ENCODE measurements around the gene NKX6-2.
"Not testable (repeated sequence)": the region's sequence is repeated elsewhere in the genome, so short reads cannot be mapped to it uniquely, and the experiment has no call there.

The NKX6-2 gene

GRCh38 chr10:132785723-132786475 lies at the start of gene NKX6-2:
TSS of gene NKX6-2 (minus strand) at chr10:132786147. CDS start at chr10:132785948, 199 bp downstream.
- no peak for DNase-seq

- DNase-seq, result no peak
Observed at GRCh38 chr10:132834891-132835847, 49.2 kb upstream of the NKX6-2 start.

GRCh38 chr10:132834311-132834761 lies 48.4 kb upstream of the NKX6-2 start:
- DNase-seq, result no peak

GRCh38 chr10:132833421-132834111 lies 47.6 kb upstream of the NKX6-2 start:
- DNase-seq, result no peak

- no peak for DNase-seq
Observed at GRCh38 chr10:132832186-132832969, 46.4 kb upstream of the NKX6-2 start.

GRCh38 chr10:132829403-132829802 lies 43.5 kb upstream of the NKX6-2 start:
- no peak for DNase-seq

- DNase-seq, result no peak
Observed at GRCh38 chr10:132828681-132829080, 42.7 kb upstream of the NKX6-2 start.

- no peak for DNase-seq
Observed at GRCh38 chr10:132827861-132828539, 42.1 kb upstream of the NKX6-2 start.

- no peak for DNase-seq
Observed at GRCh38 chr10:132827423-132827789, 41.5 kb upstream of the NKX6-2 start.

- no peak for DNase-seq
Observed at GRCh38 chr10:132826524-132827422, 40.8 kb upstream of the NKX6-2 start.

GRCh38 chr10:132825783-132826523 lies 40.0 kb upstream of the NKX6-2 start:
- not testable (repeated sequence) for DNase-seq

GRCh38 chr10:132820056-132820455 lies 34.1 kb upstream of the NKX6-2 start:
- no peak for DNase-seq

GRCh38 chr10:132817701-132818211 lies 31.8 kb upstream of the NKX6-2 start:
- DNase-seq, result no peak

GRCh38 chr10:132816718-132817117 lies 30.8 kb upstream of the NKX6-2 start:
- no peak for DNase-seq

- no peak for DNase-seq
Observed at GRCh38 chr10:132815168-132815857, 29.4 kb upstream of the NKX6-2 start.

GRCh38 chr10:132814469-132814856 lies 28.5 kb upstream of the NKX6-2 start:
- DNase-seq, result no peak

- no peak for DNase-seq
Observed at GRCh38 chr10:132813560-132814468, 27.9 kb upstream of the NKX6-2 start.

- no peak for DNase-seq
Observed at GRCh38 chr10:132813001-132813401, 27.1 kb upstream of the NKX6-2 start.
